PC-3 (cell line): Measurements from ENCODE around the gene RGS10.
"Not testable (repeated sequence)": the region's sequence is repeated elsewhere in the genome, so short reads cannot be mapped to it uniquely, and the experiment has no call there.

Experiments used
- CTCF ChIP-seq: fragments of 300-600 bp; sonication (generic); conservative IDR thresholded peaks from 2 replicates; pipeline ENCODE4 v1.5.1; 2017; ENCODE audit warnings: antibody characterized with exemption, low read depth, mild to moderate bottlenecking, low read length
- EZH2 ChIP-seq: fragments of 300-600 bp; sonication (generic); IDR thresholded peaks from one replicate; pipeline ENCODE4 v1.6.1; 2017; ENCODE audit warnings: antibody characterized with exemption, mild to moderate bottlenecking, low read length; ENCODE audit not compliant: unreplicated experiment
- EZH2phosphoT487 ChIP-seq: fragments of 300-600 bp; sonication (generic); IDR thresholded peaks from 2 replicates; pipeline ENCODE4 v1.6.1; 2018; ENCODE audit warnings: mild to moderate bottlenecking, antibody characterized with exemption, low read length, borderline replicate concordance

GRCh38 chr10:119559511-119559910 lies 17.0 kb upstream of the RGS10 start:
- not testable (repeated sequence) for TF ChIP-seq CTCF, EZH2phosphoT487, EZH2
